Heart left ventricle (tissue), 16 donors: ENCODE results near the gene CAMK2D. TPM values are rescaled to one million over a fixed set of nuclear protein-coding genes. Genes with fewer than 3 reads are reported as not detected.

Source experiments
- ATAC-seq, 4 donors: fragments of 200-7000 bp; cut with Tn5 transposase; one replicate each; pipeline ENCODE4 v1.9.1; 2020 to 2022; ENCODE audit warnings: moderate library complexity in 4 of 4, mild to moderate bottlenecking in 3 of 4, moderate number of reproducible peaks in 1 of 4
- DNase-seq, 5 donors: peaks; one replicate each; pipeline ENCODE4 v3.0.0-alpha.2; 2020
- H3K27ac ChIP-seq, 12 donors: fragments of 200-600 bp; sonication (generic) in 4 of 12; one replicate each; pipeline versions ENCODE4 v1.5.0 to v1.8.0; 2016 to 2022; ENCODE audit warnings: mild to moderate bottlenecking in 2 of 12
- H3K27me3 ChIP-seq, 9 donors: fragments of 200-600 bp; sonication (generic) in 2 of 9; one replicate each; pipeline versions ENCODE4 v1.5.1 to v1.8.0; 2016 to 2022; ENCODE audit warnings: mild to moderate bottlenecking in 3 of 9
- H3K36me3 ChIP-seq, 9 donors: fragments of 200-600 bp; sonication (generic) in 2 of 9; one replicate each; pipeline versions ENCODE4 v1.5.0 to v1.8.0; 2018 to 2022; ENCODE audit warnings: mild to moderate bottlenecking in 2 of 9
- H3K4me1 ChIP-seq, 12 donors: fragments of 200-600 bp; sonication (generic) in 4 of 12; one replicate each; pipeline versions ENCODE4 v1.5.0 to v1.8.0; 2016 to 2022; ENCODE audit warnings: mild to moderate bottlenecking in 3 of 12
- H3K4me3 ChIP-seq, 12 donors: fragments of 200-600 bp; sonication (generic) in 4 of 12; one replicate each; pipeline versions ENCODE4 v1.5.0 to v1.8.0; 2017 to 2022; ENCODE audit warnings: mild to moderate bottlenecking in 9 of 12, moderate library complexity in 4 of 12
- H3K9me3 ChIP-seq, 12 donors: fragments of 200-600 bp; sonication (generic) in 4 of 12; one replicate each; pipeline versions ENCODE4 v1.5.0 to v1.8.0; 2016 to 2022; ENCODE audit warnings: mild to moderate bottlenecking in 1 of 12
- CTCF ChIP-seq, 12 donors: fragments of 200-600 bp; sonication (generic) in 4 of 12; IDR thresholded peaks; one replicate each; pipeline versions ENCODE4 v1.5.0 to v1.8.0; 2018 to 2022; ENCODE audit warnings: antibody characterized with exemption in 12 of 12, mild to moderate bottlenecking in 5 of 12
- POLR2A ChIP-seq, 2 donors: fragments of 450-650 bp; IDR thresholded peaks; one replicate each; pipeline ENCODE4 v1.6.1; 2017; ENCODE audit warnings: antibody characterized with exemption in 2 of 2, mild to moderate bottlenecking in 2 of 2, moderate library complexity in 2 of 2
- WGBS, 4 donors: extraction: QIAGEN DNeasy Blood & Tissue Kit in 2 of 4; methylation state at CpG; one replicate each; pipeline versions ENCODE4 v1.1.5 to v1.1.7; 2013 to 2018; 5-methylcytosine and 5-hydroxymethylcytosine counted together
- intact Hi-C, 10 donors: fragments of 100-400 bp; cut with DNase I; formaldehyde crosslinking; loops; one replicate each; pipeline versions ENCODE4 v1.11.1 to v1.14.2; 2022
- polyA plus RNA-seq, 2 donors: library from polyadenylated mRNA; stranded (reverse); fragments of 200-250 nt; gene quantifications; one replicate each; pipeline ENCODE4 v1.2.3, GENCODE V29; 2013
- total RNA-seq, 9 donors: library from RNA; depleted of rRNA in 2 of 9; stranded (reverse); fragments of >200 nt in 2 of 9; fragmentation: NEBNext Ultra II Directional in 3 of 9; extraction: Animal tissue kit (Norgen Biotek cat#: 25700) in 3 of 9; gene quantifications; one replicate each; pipeline versions ENCODE4 v1.1.0 to v1.2.4, GENCODE V29; 2016 to 2023
- donor health status: ischemic (EF 13 %, LVEDD 7.1; RV severe dilation, severe dysfunction).
- donor health status: healthy with polysubstance abuse.
- donor health status: DM: no; HTN: yes; CAD: no.
- donor health status: DM: no; HTN: no; CAD: no.
- donor health status: ischemic (EF 25% LVEDD 6.9; RV normal size, moderate dysfunction).
- donor health status: ischemic (EF 25% LVEDD 5.7; RV mildly dilated, moderate dysfunction).
- donor health status: healthy.
- donor health status: DM: yes; HTN: yes; CAD: no.
- donor health status: ischemic (EF 35%, LVEDD 5.7; RV mildly dilated, moderate dysfunction).
- donor health status: nonischemic (EF 11% LVEDD 7.7; RV severe dilation, severe dysfunction).
- donor health status: DM: yes; HTN: yes; CAD: no.
- donor health status: PGD.
- donor health status: ischemic (EF 29% LVEDD 5.4; RV normal size, mild dysfunction).
- donor health status: nonischemic (EF 23%, LVEDD 6.1; RV moderate dilation, normal function).

The CAMK2D gene
- total and polyA plus RNA-seq, 11 donors = 40.9 to 294 (median 215) TPM

GRCh38 chr4:113741956-113742355, 19.6 kb downstream of the CAMK2D start:
- no peak for ATAC-seq
- Histone ChIP-seq H3K27me3 (no peaks in the 10 kb centered on the region), H3K36me3 (peaks cover 0 to 5% (median 0%) of the 10 kb centered on the region in 9 donors), H3K4me3 (no peak overlapping the region), H3K27ac (peak overlapping the region in 3 of 12 donors; percentile 4 to 17 (median 7)), H3K4me1 (peaks cover 3 to 84% (median 45%) of the 10 kb centered on the region in 12 donors), H3K9me3 (no peaks in the 10 kb centered on the region)
- DNase-seq = no peak
- intact Hi-C loops = no loop called here
- TF ChIP-seq POLR2A (IDR thresholded peaks at IDR 0.05) (no peak), CTCF (IDR thresholded peaks at IDR 0.05) (no peak)

GRCh38 chr4:113740857-113741379, 20.6 kb downstream of the CAMK2D start:
- WGBS, 4 donors = 82 to 86% (median 84%) methylated on average over 2 of the region's 2 CpGs

GRCh38 chr4:113739197-113739596, 22.3 kb downstream of the CAMK2D start:
- Histone ChIP-seq H3K27ac (peak overlapping the region in 10 of 12 donors; percentile 4 to 47 (median 19)), H3K36me3 (peaks cover 0 to 5% (median 0%) of the 10 kb centered on the region in 9 donors), H3K9me3 (no peaks in the 10 kb centered on the region), H3K4me3 (no peak overlapping the region), H3K27me3 (no peaks in the 10 kb centered on the region), H3K4me1 (peaks cover 3 to 71% (median 41%) of the 10 kb centered on the region in 12 donors)
- DNase-seq (no peak), ATAC-seq (peak in 3 of 4 donors; percentile 30 to 58 (median 52))
- intact Hi-C loops = loop anchor here in 1 of 10 donors (5.0 kb wide), 1 partner anchor 92 kb away; no protein-coding TSS in a partner anchor
- TF ChIP-seq POLR2A (IDR thresholded peaks at IDR 0.05) (no peak), CTCF (IDR thresholded peaks at IDR 0.05) (no peak)

More at GRCh38 chr4:113740857-113741379, 20.6 kb downstream of the CAMK2D start:
- H3K27ac ChIP-seq = no peak overlapping the region
- intact Hi-C loops = no loop called here
- DNase-seq = no peak
- TF ChIP-seq POLR2A (IDR thresholded peaks at IDR 0.05) = no peak
- no peak for TF ChIP-seq CTCF (IDR thresholded peaks at IDR 0.05)
- ATAC-seq = no peak
- peaks cover 3 to 82% (median 43%) of the 10 kb centered on the region in 12 donors for H3K4me1 ChIP-seq
- H3K9me3 ChIP-seq = no peaks in the 10 kb centered on the region
- no peaks in the 10 kb centered on the region for H3K36me3 ChIP-seq
- H3K27me3 ChIP-seq = no peaks in the 10 kb centered on the region
- H3K4me3 ChIP-seq = no peak overlapping the region

- DNase-seq = no peak
- peak in 1 of 4 donors; percentile 40 for ATAC-seq
- Histone ChIP-seq H3K36me3 (peaks cover 0 to 5% (median 0%) of the 10 kb centered on the region in 9 donors), H3K4me1 (peaks cover 3 to 68% (median 45%) of the 10 kb centered on the region in 12 donors), H3K9me3 (no peaks in the 10 kb centered on the region), H3K27ac (peak overlapping the region in 6 of 12 donors; percentile 4 to 47 (median 26)), H3K4me3 (no peak overlapping the region), H3K27me3 (no peaks in the 10 kb centered on the region)
- TF ChIP-seq POLR2A (IDR thresholded peaks at IDR 0.05) = no peak
- TF ChIP-seq CTCF (IDR thresholded peaks at IDR 0.05) = no peak
- intact Hi-C loops = loop anchor here in 1 of 10 donors (5.0 kb wide), 1 partner anchor 91 kb away; no protein-coding TSS in a partner anchor
These were observed 23.3 kb downstream of the CAMK2D start for GRCh38 chr4:113738251-113738650.
